GM18909 (cell line): ENCODE measurements around the gene PRKCB.
"Not testable (repeated sequence)": the region's sequence is repeated elsewhere in the genome, so short reads cannot be mapped to it uniquely, and the experiment has no call there.

Experiments
- ATAC-seq: cut with Tn5 transposase; IDR thresholded peaks from one replicate; pipeline ENCODE4 v1.9.1; 2021; ENCODE audit warnings: mild to moderate bottlenecking; ENCODE audit not compliant: unreplicated experiment, poor library complexity

PRKCB gene

GRCh38 chr16:23900480-23901177 is 64.8 kb downstream of the PRKCB start:
- ATAC-seq = no peak

DNA sequence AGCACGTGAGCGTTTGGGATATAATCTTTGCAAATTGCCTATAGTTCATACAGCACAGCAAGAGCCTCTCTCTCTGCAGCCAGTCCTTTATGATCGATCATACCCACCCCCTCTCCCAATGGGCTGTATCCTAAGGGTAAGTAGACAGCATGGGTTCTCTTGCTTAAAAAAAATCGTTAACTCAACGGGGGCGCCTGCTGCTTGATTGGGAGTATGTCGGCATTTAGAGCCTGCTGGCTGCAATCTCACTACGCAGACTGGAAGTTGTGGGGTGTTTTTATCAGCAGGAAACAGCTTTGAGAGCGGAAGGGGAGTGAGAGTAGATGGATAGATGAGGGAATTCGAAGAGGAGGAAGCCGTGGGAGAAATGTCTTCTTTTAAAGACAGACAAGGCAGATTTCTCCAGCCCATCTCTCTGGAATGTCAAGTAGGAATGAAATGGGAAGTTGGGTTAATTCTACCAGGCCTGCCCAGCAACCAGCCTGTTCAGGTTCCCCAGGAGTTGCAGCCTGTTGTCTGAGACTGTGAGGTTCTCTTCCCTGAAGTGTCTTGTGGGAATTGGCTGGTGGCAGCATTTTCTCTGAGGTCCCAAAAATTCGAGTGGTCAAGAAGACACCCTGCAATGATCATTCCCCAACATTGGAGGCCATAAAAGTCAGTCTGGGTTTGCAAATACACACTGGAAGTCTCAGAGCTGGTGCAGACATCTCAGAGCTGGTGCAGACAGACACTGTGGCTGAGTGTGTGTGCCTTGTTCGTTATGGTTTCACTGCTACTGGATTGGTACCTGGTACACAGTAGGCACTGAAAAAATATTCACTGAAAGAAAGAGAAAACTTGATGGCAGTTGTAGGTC is 65.6 kb downstream of the PRKCB start:
- ATAC-seq = no peak

GRCh38 chr16:23902034-23902747 is 66.4 kb downstream of the PRKCB start:
- no peak for ATAC-seq

GRCh38 chr16:23902748-23903414 is 67.1 kb downstream of the PRKCB start:
- ATAC-seq = no peak

- no peak for ATAC-seq
Measured at GRCh38 chr16:23905027-23905426, 69.2 kb downstream of the PRKCB start.

DNA sequence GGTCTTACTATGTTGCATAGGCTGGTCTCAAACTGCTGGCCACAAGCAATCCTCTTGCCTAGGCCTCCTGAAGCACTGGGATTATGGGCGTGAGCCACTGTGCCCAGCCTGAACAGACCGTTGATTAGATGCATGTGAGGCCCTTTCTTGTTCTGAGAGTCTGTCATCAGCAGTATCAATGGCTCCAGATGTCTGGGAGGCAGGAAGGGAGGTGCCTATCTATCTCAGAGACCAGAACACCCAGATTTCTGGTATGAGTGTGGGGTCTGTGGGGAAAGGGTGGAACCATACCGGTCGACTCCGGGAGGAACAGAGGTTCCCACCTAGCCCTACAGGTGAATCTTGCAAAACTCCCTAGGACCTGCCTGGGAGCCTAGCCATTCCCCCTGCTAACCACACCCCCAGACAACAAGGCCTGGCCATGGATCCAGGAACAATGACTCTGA is 71.7 kb downstream of the PRKCB start:
- no peak for ATAC-seq

- ATAC-seq = no peak
Measured at GRCh38 chr16:23907903-23908302, 72.1 kb downstream of the PRKCB start.

- ATAC-seq = no peak
Measured at GRCh38 chr16:23908790-23909189, 73.0 kb downstream of the PRKCB start.

DNA sequence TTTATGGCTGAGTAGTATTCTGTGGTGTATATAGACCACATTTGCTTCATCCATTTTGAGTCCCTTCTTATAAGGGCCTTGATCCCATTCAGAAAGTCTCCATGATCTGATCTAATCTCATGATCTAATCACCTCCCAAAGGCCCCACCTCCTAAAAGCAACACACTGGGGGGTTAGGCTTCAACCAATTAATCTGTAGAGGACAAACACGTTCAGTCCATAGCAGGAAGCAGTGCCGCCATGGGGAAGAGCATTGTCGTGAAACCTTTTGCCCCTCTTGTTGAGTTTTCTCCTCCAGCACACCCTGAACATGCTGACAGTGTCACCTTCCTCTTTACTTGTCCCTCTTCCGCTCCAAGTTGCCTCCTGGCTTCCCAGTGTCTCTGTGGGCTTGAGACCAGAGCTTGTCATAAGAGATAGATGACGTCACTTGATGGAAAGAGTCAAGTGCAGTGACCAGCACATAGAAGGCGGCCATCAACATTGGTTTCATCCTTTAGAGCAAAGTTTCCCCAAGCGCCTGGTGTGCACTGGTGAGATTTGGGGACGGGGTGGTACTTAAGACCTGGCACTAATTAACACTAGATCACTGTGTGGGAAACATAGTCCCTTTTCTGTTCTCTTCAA is 74.1 kb downstream of the PRKCB start:
- no peak for ATAC-seq

DNA sequence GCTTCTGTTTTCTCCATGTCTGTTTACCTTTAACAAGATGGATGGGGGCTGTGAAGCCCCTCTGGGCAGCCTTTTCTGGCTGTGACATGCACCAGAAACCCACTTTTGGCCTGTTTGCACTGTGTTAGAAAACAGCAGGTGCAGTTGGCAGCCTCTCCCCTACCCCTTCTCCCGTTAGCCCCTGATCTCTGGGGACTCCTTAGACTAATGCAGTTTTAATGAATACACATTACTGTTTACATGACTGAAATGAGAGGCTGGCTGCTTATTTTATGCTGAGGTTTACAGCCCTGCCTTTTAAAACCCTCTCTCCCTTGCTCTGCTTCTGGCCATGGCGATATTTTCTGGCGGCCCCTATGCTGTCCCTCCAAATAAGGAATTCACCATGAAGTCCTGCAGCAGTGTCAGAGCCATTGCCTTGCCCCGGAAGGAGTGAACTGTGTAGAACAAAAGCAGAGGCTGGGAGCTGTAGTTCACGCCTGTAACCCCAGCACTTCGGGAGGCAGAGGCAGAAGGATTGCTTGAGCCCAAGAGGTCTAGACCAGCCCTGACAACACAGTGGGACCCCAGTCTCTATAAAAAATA is 79.3 kb downstream of the PRKCB start:
- no peak for ATAC-seq

DNA sequence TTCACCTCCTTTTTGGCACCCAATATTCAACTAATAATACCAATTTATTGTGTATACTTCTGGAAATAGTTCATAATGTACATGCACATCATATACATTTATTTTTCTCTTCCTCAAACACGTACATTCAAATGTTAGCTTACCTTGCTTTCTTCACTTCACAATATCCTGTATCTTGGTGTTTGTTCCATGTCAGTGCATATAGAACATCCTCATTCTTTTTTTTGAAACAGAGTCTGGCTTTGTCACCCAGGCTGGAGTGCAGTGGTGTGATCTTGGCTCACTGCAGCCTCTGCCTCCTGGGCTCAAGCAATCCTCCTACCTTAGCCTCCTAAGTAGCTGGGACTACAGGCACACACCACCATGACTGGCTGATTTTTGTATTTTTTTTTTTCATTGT is 80.8 kb downstream of the PRKCB start:
- ATAC-seq = not testable (repeated sequence)

GRCh38 chr16:23917621-23918020 is 81.8 kb downstream of the PRKCB start:
- ATAC-seq = no peak

DNA sequence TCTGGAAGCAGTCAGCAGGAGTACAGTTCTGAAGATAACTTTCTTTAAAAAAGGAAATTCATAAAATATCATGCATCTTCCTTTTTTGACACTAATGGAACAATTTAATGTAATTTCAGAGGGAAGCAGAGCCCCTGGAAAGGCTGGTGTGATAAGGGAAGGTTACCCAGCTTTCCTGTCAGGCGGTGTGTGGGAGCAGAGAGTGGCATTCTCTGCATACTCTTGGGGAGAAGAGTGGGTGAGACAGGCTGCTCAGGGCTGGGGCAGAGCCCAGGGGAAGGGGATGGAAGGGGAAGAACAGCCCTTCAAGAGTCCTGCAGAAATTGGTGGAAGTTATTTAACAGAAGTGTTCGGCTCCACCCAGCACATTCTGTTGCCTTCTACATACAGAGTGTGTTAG is 84.7 kb downstream of the PRKCB start:
- no peak for ATAC-seq

DNA sequence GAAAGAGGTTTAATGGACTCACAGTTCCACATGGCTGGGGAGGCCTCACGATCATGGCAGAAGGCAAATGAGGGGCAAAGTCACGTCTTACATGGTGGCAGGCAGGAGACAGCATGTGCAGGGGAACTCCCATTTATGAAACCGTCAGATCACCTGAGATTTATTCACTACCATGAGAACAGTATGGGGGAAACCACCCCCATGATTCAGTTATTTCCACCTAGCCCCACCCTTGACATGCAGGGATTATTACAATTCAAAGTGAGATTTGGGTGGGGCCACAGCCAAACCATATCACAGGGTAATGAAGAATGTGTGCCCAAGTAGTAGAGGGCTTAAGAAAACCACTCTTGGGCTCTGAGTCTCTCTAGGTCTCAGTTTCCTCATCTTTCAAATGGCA is 85.1 kb downstream of the PRKCB start:
- no peak for ATAC-seq

DNA sequence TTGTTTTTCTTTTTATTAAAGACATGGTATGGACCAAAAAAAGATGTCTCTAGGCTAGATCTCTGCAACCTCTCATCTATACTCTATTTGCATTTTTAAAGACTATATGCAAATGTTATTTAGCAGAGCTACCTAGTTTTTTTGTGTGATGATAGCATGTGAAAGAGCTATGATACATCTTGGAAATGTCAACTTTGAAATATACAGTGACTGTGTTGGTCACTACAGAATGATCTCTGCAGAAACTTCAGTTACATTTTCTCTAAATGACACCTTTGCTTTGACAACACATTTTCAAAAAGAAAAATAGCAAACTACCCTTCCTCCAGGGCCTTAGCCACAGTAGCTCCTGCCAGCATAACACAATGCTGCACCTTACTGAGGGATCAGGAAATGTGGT is 86.6 kb downstream of the PRKCB start:
- no peak for ATAC-seq

GRCh38 chr16:23924128-23924527 is 88.3 kb downstream of the PRKCB start:
- ATAC-seq = no peak

- no peak for ATAC-seq
Measured at GRCh38 chr16:23927796-23928195, 92.0 kb downstream of the PRKCB start.

- ATAC-seq = no peak
Measured at GRCh38 chr16:23929237-23929636, 93.5 kb downstream of the PRKCB start.

GRCh38 chr16:23929856-23930255 is 94.1 kb downstream of the PRKCB start:
- no peak for ATAC-seq

DNA sequence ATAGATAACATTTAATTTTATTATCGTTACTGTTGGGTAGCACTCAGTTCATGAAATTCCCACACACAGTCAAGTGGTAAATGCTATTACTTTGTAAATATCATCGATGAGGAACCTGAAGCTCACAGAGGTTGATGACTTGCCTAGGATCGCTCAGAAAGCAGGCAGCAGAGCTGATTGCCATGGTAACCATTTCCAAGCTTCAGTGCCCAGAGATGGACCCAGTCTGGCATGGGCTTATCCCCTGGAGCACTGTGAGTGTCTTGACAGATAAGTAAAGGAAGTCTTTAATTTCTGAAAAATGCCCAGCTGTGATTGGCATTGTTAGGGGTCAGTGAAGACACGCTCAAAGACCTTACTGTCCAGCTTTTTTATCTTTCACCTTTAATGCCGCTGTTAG is 95.0 kb downstream of the PRKCB start:
- ATAC-seq = no peak
